Tibial nerve (tissue), 4 donors: ENCODE data around the gene KLK8. TPM values are rescaled to one million over a fixed set of nuclear protein-coding genes. Genes with fewer than 3 reads are reported as not detected.

ENCODE experiments used
- DNase-seq, 2 donors: peaks; one replicate each; pipeline ENCODE4 v3.0.0-alpha.2; 2019; ENCODE audit warnings: low spot score in 2 of 2
- H3K27ac ChIP-seq, 4 donors: fragments of 200-600 bp; sonication (generic) in 3 of 4; one replicate each; pipeline ENCODE4 v1.5.1; 2017 to 2019; ENCODE audit warnings: mild to moderate bottlenecking in 1 of 4
- H3K27me3 ChIP-seq, 2 donors: fragments of 200-600 bp; sonication (generic) in 1 of 2; one replicate each; pipeline versions ENCODE4 v1.5.1 to v1.6.0; 2017 to 2019
- H3K36me3 ChIP-seq, 3 donors: fragments of 200-600 bp; sonication (generic); one replicate each; pipeline ENCODE4 v1.5.1; 2018 to 2019
- H3K4me1 ChIP-seq, 4 donors: fragments of 200-600 bp; sonication (generic) in 3 of 4; one replicate each; pipeline ENCODE4 v1.5.1; 2017 to 2019
- H3K4me3 ChIP-seq, 4 donors: fragments of 200-600 bp; sonication (generic) in 3 of 4; one replicate each; pipeline ENCODE4 v1.5.1; 2017 to 2019; ENCODE audit warnings: mild to moderate bottlenecking in 1 of 4, moderate library complexity in 1 of 4
- H3K9me3 ChIP-seq, 4 donors: fragments of 200-600 bp; sonication (generic) in 3 of 4; one replicate each; pipeline ENCODE4 v1.5.1; 2017 to 2019
- CTCF ChIP-seq, 5 experiments: fragments of 200-600 bp in 3 of 5; fragments of 450-650 bp in 2 of 5; sonication (generic) in 3 of 5; IDR thresholded peaks; one replicate each; pipeline ENCODE4 v1.5.1; 2016 to 2019; ENCODE audit warnings: antibody characterized with exemption in 5 of 5, mild to moderate bottlenecking in 3 of 5, moderate library complexity in 2 of 5
- EP300 ChIP-seq, 2 donors: sonication (generic); formaldehyde crosslinking; IDR thresholded peaks; one replicate each; pipeline ENCODE4 v1.6.1; 2017; ENCODE audit warnings: antibody characterized with exemption in 2 of 2, mild to moderate bottlenecking in 1 of 2
- POLR2A ChIP-seq, 2 donors: fragments of 450-650 bp; IDR thresholded peaks; one replicate each; pipeline ENCODE4 v1.6.1; 2017; ENCODE audit warnings: antibody characterized with exemption in 2 of 2, mild to moderate bottlenecking in 2 of 2, moderate library complexity in 2 of 2
- WGBS, 2 donors: methylation state at CpG; one replicate each; pipeline ENCODE4 v1.1.5; 2018; 5-methylcytosine and 5-hydroxymethylcytosine counted together
- total RNA-seq, 4 donors: library from RNA; depleted of rRNA; stranded (reverse); fragments of >200 nt; gene quantifications; one replicate each; pipeline ENCODE4 v1.1.0, GENCODE V29; 2016

The KLK8 gene
- total RNA-seq, 4 donors from 2014 or later = 1.6 to 2.2 (median 1.9) TPM; not detected in 1

GRCh38 chr19:50968716-50969412 is 32.5 kb downstream of the KLK8 start:
- Histone ChIP-seq H3K9me3 (no peaks in the 10 kb centered on the region), H3K4me3 (no peak overlapping the region), H3K27me3 (peaks cover 0 to 4% of the 10 kb centered on the region in 2 donors), H3K4me1 (peaks cover 0 to 9% (median 0%) of the 10 kb centered on the region in 4 donors), H3K27ac (peak overlapping the region in 1 of 4 donors; percentile 44), H3K36me3 (no peaks in the 10 kb centered on the region)
- WGBS, 2 donors = 20 to 32% methylated on average over 7 of the region's 7 CpGs
- DNase-seq = no peak
- TF ChIP-seq EP300 (IDR thresholded peaks at IDR 0.05) (no peak), CTCF (IDR thresholded peaks at IDR 0.05) (no peak), POLR2A (IDR thresholded peaks at IDR 0.05) (no peak)

GRCh38 chr19:50967929-50968715 is 33.3 kb downstream of the KLK8 start:
- H3K27ac ChIP-seq = no peak overlapping the region
- no peak for DNase-seq
- no peaks in the 10 kb centered on the region for H3K36me3 ChIP-seq
- TF ChIP-seq POLR2A (IDR thresholded peaks at IDR 0.05) (no peak), CTCF (IDR thresholded peaks at IDR 0.05) (no peak), EP300 (IDR thresholded peaks at IDR 0.05) (no peak)
- H3K4me1 ChIP-seq = peaks cover 0 to 9% (median 0%) of the 10 kb centered on the region in 4 donors
- WGBS, 2 donors = 41 to 54% methylated on average over 20 of the region's 20 CpGs
- H3K9me3 ChIP-seq = no peaks in the 10 kb centered on the region
- H3K4me3 ChIP-seq = no peak overlapping the region
- H3K27me3 ChIP-seq = peaks cover 0 to 4% of the 10 kb centered on the region in 2 donors

DNA sequence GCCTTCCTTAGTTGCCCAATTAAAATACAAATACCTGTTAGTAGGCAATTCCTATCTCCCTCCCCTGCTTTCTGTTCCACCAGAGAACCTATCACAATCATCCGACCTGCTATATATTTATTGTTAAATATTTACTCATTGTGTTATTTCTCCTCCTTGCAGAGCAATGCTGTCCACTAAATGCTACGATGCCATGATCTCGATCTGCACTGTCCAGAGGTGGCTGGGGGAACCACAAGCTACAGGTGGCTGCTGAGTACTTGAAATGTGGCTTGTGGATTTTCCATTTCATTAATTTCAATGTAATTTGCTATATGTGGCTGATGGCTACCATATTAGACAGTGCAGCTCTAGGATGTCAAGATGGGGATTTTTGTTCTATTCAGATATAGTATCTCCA is 37.1 kb downstream of the KLK8 start:
- WGBS, 2 donors = 86 to 99% methylated on average over 3 of the region's 3 CpGs
- Histone ChIP-seq H3K27ac (no peak overlapping the region), H3K4me3 (no peak overlapping the region), H3K4me1 (peaks cover 0 to 7% (median 0%) of the 10 kb centered on the region in 4 donors), H3K9me3 (peaks cover 0 to 9% (median 0%) of the 10 kb centered on the region in 4 donors), H3K27me3 (peaks cover 0 to under 1% of the 10 kb centered on the region in 2 donors), H3K36me3 (no peaks in the 10 kb centered on the region)
- DNase-seq = no peak
- TF ChIP-seq EP300 (IDR thresholded peaks at IDR 0.05) = no peak
- TF ChIP-seq POLR2A (IDR thresholded peaks at IDR 0.05) = no peak
- TF ChIP-seq CTCF (IDR thresholded peaks at IDR 0.05) = no peak

- Histone ChIP-seq H3K27ac (no peak overlapping the region), H3K4me1 (no peaks in the 10 kb centered on the region), H3K36me3 (no peaks in the 10 kb centered on the region), H3K27me3 (no peaks in the 10 kb centered on the region), H3K9me3 (peaks cover 0 to 9% (median 0%) of the 10 kb centered on the region in 4 donors), H3K4me3 (no peak overlapping the region)
- TF ChIP-seq EP300 (IDR thresholded peaks at IDR 0.05) = no peak
- TF ChIP-seq CTCF (IDR thresholded peaks at IDR 0.05) = no peak
- TF ChIP-seq POLR2A (IDR thresholded peaks at IDR 0.05) = no peak
- DNase-seq = no peak
- WGBS, 2 donors = 91 to 97% methylated on average over 6 of the region's 6 CpGs
Measured at GRCh38 chr19:50963381-50963780, 38.0 kb downstream of the KLK8 start.

DNA sequence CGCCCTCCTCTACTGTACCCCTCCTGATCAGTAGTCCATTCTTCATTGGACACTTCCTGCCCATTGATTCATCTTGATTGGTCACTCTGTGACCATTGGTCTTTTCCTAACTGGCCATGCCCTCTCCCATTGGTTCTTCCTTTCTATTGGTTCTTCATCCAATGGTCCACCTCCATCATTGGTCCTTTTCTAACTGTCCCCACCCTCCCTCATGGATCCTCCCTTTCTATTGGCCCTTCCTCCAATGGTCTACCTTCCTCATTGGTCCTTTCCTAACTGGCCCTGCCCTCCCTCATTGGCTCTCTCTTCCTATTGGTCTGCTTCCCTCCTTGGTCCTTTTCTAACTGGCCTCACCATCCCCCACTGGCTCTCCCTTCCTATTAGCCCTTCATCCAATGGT is 39.2 kb downstream of the KLK8 start:
- 87 to 96% methylated on average over 1 of the region's 1 CpG for WGBS, 2 donors
- DNase-seq = no peak
- peaks cover 0 to 9% (median 0%) of the 10 kb centered on the region in 4 donors for H3K9me3 ChIP-seq
- no peaks in the 10 kb centered on the region for H3K4me1 ChIP-seq
- no peaks in the 10 kb centered on the region for H3K27me3 ChIP-seq
- no peak overlapping the region for H3K27ac ChIP-seq
- no peak for TF ChIP-seq EP300 (IDR thresholded peaks at IDR 0.05)
- TF ChIP-seq POLR2A (IDR thresholded peaks at IDR 0.05) = no peak
- no peak for TF ChIP-seq CTCF (IDR thresholded peaks at IDR 0.05)
- H3K36me3 ChIP-seq = no peaks in the 10 kb centered on the region
- no peak overlapping the region for H3K4me3 ChIP-seq
